Ammon's horn (tissue), 1 donor: ENCODE results near the gene MAPRE2.
"Not testable (repeated sequence)": the region's sequence is repeated elsewhere in the genome, so short reads cannot be mapped to it uniquely, and the experiment has no call there.

Experiments used
- DNase-seq: peaks from one replicate; pipeline ENCODE4 v3.0.0-alpha.2; 2016; ENCODE audit warnings: low spot score

Gene MAPRE2

GRCh38 chr18:35155398-35156117 lies 114.3 kb downstream of the MAPRE2 start:
- DNase-seq: no peak

- DNase-seq: no peak
These were observed 116.0 kb downstream of the MAPRE2 start for GRCh38 chr18:35157181-35157580.

GRCh38 chr18:35158728-35159450 lies 117.7 kb downstream of the MAPRE2 start:
- DNase-seq: no peak

GRCh38 chr18:35159782-35160181 lies 118.6 kb downstream of the MAPRE2 start:
- no peak for DNase-seq

- no peak for DNase-seq
These were observed 120.3 kb downstream of the MAPRE2 start for GRCh38 chr18:35161485-35161884.

- no peak for DNase-seq
These were observed 120.7 kb downstream of the MAPRE2 start for GRCh38 chr18:35161934-35162333.

GRCh38 chr18:35163014-35163539 lies 121.9 kb downstream of the MAPRE2 start:
- no peak for DNase-seq

- DNase-seq: no peak
These were observed 122.5 kb downstream of the MAPRE2 start for GRCh38 chr18:35163721-35164120.

GRCh38 chr18:35164133-35164532 lies 122.9 kb downstream of the MAPRE2 start:
- no peak for DNase-seq

GRCh38 chr18:35167332-35167731 lies 126.1 kb downstream of the MAPRE2 start:
- no peak for DNase-seq

- no peak for DNase-seq
These were observed 126.6 kb downstream of the MAPRE2 start for GRCh38 chr18:35167857-35168256.

GRCh38 chr18:35170323-35170722 lies 129.1 kb downstream of the MAPRE2 start:
- not testable (repeated sequence) for DNase-seq

- no peak for DNase-seq
These were observed 130.2 kb downstream of the MAPRE2 start for GRCh38 chr18:35171315-35171987.

GRCh38 chr18:35172009-35172408 lies 130.8 kb downstream of the MAPRE2 start:
- DNase-seq: no peak

- DNase-seq: no peak
These were observed 131.3 kb downstream of the MAPRE2 start for GRCh38 chr18:35172451-35173035.

GRCh38 chr18:35174093-35174731 lies 133.0 kb downstream of the MAPRE2 start:
- DNase-seq: no peak

- DNase-seq: no peak
These were observed 133.5 kb downstream of the MAPRE2 start for GRCh38 chr18:35174745-35175144.

- DNase-seq: no peak
These were observed 135.7 kb downstream of the MAPRE2 start for GRCh38 chr18:35176925-35177324.

- DNase-seq: no peak
These were observed 137.0 kb downstream of the MAPRE2 start for GRCh38 chr18:35178260-35178659.

- no peak for DNase-seq
These were observed 138.7 kb downstream of the MAPRE2 start for GRCh38 chr18:35179906-35180305.

GRCh38 chr18:35180455-35180854 lies 139.2 kb downstream of the MAPRE2 start:
- DNase-seq: no peak

GRCh38 chr18:35182151-35182550 lies 140.9 kb downstream of the MAPRE2 start:
- DNase-seq: no peak
